Measurements from ENCODE around the gene PGM5. TPM values are rescaled to one million over a fixed set of nuclear protein-coding genes. Genes with fewer than 3 reads are reported as not detected.

Gene PGM5
- total RNA-seq, 1 donor from 2014 or later = not detected

DNA sequence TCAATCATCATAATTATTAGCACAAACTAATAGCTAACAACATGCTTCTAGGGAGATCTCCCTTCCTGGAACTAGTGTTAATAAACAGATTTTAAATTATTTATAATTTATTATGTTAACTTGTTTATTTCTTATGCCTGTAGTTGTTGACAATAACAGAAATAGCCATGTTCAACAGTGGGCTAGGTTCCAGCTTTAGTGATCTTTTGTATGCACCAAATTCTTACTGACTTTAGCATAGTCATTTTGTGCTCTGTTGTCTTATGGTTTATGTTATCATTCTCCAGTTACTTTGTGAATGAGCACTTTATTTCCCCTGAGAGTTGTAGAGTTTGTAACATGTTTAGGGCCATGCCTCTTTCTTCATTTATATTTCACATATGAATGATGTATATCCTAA lies 113.7 kb downstream of the PGM5 start:
- H3K9me3 Mint-ChIP-seq = no peaks in the 10 kb centered on the region
- no peak for DNase-seq (ENCODE audit: low spot score)
- H3K36me3 Mint-ChIP-seq (ENCODE audit: low read depth) = no peaks in the 10 kb centered on the region
- no peak overlapping the region for H3K27ac Mint-ChIP-seq
- no peaks in the 10 kb centered on the region for H3K4me1 Mint-ChIP-seq (ENCODE audit: low read depth)
- H3K27me3 Mint-ChIP-seq (ENCODE audit: insufficient read depth) = peaks cover 12% of the 10 kb centered on the region
- no peak overlapping the region for H3K4me3 Mint-ChIP-seq
- intact Hi-C loops (cut with micrococcal nuclease) = no loop called here

DNA sequence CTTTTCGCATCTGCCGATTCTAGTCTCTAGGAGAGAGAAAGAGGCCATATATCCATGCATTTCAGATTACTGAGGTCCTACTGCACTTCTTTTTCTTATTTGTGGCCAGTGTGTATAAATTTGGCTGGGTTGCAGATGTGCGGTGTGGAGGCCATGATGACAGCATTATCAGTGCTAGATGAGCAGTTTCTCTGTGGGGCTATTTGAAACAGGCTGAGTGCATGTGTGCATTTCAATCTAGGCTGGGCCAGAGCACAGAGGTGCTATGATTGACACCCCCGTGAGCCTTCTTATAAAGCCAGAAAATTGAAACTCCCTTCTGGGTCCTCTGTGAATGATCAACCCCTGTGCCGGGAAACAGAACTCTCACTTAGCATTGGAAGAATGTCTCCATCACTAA lies 114.2 kb downstream of the PGM5 start:
- intact Hi-C loops (cut with micrococcal nuclease) = no loop called here
- H3K9me3 Mint-ChIP-seq = no peaks in the 10 kb centered on the region
- H3K4me1 Mint-ChIP-seq (ENCODE audit: low read depth) = no peaks in the 10 kb centered on the region
- no peak for DNase-seq (ENCODE audit: low spot score)
- H3K27me3 Mint-ChIP-seq (ENCODE audit: insufficient read depth) = peaks cover 12% of the 10 kb centered on the region
- no peak overlapping the region for H3K4me3 Mint-ChIP-seq
- H3K27ac Mint-ChIP-seq = no peak overlapping the region
- H3K36me3 Mint-ChIP-seq (ENCODE audit: low read depth) = no peaks in the 10 kb centered on the region

DNA sequence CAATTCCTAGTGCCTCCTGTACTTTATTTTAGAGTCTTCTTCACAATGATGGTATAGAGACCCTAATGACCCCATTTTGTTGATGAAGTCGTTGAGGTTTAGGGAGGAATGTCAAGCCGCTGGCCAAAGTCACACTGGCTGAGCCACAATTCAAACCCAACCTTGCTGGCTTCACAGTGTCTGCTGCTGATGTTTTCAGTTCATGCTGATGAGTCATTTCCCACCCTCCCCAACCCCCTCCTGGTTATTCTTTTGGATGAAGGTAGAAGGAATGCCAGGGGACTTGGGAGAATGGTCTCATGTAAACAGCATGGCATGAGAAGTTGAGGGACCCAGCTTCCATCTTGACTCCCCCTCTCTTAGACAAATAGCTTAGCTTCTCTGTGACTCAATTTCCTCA lies 115.7 kb downstream of the PGM5 start:
- Mint-ChIP-seq H3K36me3 (ENCODE audit: low read depth) (no peaks in the 10 kb centered on the region), H3K27me3 (ENCODE audit: insufficient read depth) (peaks cover 6% of the 10 kb centered on the region), H3K4me3 (no peak overlapping the region), H3K4me1 (ENCODE audit: low read depth) (no peaks in the 10 kb centered on the region), H3K27ac (no peak overlapping the region), H3K9me3 (no peaks in the 10 kb centered on the region)
- no peak for DNase-seq (ENCODE audit: low spot score)
- intact Hi-C loops (cut with micrococcal nuclease) = no loop called here

DNA sequence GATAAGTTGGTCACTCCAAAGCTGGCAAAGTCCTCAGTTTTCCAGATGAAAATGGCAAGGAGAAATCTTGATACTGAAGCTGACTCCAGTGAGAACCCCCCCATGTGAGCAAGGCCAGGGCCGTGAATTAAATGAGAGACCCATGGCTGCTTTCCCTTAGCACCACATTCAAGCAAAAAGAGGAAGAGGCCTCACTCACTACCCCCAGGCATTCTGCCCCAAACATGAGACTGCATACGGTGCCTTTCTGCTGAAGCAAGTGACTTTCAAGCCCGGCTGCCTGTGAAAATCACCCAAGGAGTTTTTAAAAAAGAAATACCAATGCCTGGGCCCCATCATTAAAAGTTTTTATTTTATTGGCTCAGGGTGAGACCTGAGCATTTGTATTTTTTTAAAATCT lies 117.4 kb downstream of the PGM5 start:
- H3K27ac Mint-ChIP-seq = no peak overlapping the region
- peaks cover 2% of the 10 kb centered on the region for H3K27me3 Mint-ChIP-seq (ENCODE audit: insufficient read depth)
- DNase-seq (ENCODE audit: low spot score) = no peak
- no peaks in the 10 kb centered on the region for H3K4me1 Mint-ChIP-seq (ENCODE audit: low read depth)
- H3K9me3 Mint-ChIP-seq = no peaks in the 10 kb centered on the region
- no peaks in the 10 kb centered on the region for H3K36me3 Mint-ChIP-seq (ENCODE audit: low read depth)
- no peak overlapping the region for H3K4me3 Mint-ChIP-seq
- intact Hi-C loops (cut with micrococcal nuclease) = no loop called here

DNA sequence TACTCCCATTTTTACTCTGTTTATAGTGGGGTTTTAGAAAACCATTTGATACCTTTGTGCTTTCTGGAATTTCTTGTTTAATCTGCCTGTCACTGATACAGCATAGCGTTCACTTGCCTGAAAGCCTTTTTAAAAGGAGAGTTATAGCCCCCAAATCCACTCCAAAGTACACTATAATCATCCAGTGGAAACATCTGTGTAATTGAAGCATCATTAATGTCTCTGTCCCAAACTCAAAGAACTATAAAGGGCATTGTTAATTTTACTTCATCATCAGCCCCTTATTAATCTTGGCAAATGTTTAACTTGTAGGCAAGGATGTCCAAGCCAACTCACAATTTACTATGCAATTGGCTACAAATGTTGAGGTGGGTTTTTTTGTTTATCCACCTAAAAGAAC lies 120.0 kb downstream of the PGM5 start:
- H3K9me3 Mint-ChIP-seq = no peaks in the 10 kb centered on the region
- intact Hi-C loops (cut with micrococcal nuclease) = no loop called here
- peaks cover 2% of the 10 kb centered on the region for H3K27me3 Mint-ChIP-seq (ENCODE audit: insufficient read depth)
- no peaks in the 10 kb centered on the region for H3K36me3 Mint-ChIP-seq (ENCODE audit: low read depth)
- no peak for DNase-seq (ENCODE audit: low spot score)
- H3K4me3 Mint-ChIP-seq = no peak overlapping the region
- no peak overlapping the region for H3K27ac Mint-ChIP-seq
- H3K4me1 Mint-ChIP-seq (ENCODE audit: low read depth) = no peaks in the 10 kb centered on the region

DNA sequence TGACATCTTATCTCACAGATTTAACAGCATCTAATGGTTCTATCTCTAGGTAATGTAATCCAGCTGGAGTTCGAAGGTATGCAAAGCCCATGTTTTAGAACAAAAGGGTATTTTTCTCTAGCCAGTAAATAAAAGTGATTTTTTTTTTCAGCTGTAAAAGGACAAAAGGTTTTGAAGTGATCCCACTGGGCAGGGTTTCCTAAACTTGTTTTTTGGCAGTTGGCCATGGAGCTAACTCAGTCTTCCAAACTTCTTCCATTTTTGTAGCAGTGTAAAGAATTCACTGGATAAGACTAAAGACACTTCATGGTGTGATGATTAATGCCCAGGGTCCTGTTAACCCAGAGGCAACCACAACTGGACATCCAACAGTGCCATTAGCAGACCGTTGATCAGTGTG lies 120.4 kb downstream of the PGM5 start:
- Mint-ChIP-seq H3K27me3 (ENCODE audit: insufficient read depth) (peaks cover 2% of the 10 kb centered on the region), H3K4me3 (no peak overlapping the region), H3K4me1 (ENCODE audit: low read depth) (no peaks in the 10 kb centered on the region), H3K27ac (no peak overlapping the region), H3K9me3 (no peaks in the 10 kb centered on the region), H3K36me3 (ENCODE audit: low read depth) (no peaks in the 10 kb centered on the region)
- no peak for DNase-seq (ENCODE audit: low spot score)
- intact Hi-C loops (cut with micrococcal nuclease) = no loop called here

DNA sequence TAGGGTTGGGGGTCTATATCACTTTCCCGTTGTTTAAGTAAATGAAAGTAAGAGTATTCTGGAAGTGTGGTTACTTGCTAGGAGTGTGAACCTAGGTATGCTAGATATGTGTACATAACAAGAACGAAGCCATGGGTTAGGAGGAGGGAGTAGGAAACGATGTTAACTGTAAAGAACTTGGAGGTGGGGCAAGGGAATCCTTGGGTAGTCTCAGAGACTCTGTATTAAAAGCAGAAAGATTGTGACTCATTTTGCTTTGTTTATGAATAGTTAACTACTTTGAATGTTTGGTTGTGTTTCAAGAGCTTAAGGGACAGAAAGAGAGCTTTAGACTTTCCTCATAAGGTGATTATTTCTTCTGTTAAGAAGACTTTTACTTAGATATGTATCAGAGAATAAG lies 124.4 kb downstream of the PGM5 start:
- H3K27me3 Mint-ChIP-seq (ENCODE audit: insufficient read depth) = peaks cover 2% of the 10 kb centered on the region
- no peaks in the 10 kb centered on the region for H3K36me3 Mint-ChIP-seq (ENCODE audit: low read depth)
- no peak overlapping the region for H3K4me3 Mint-ChIP-seq
- intact Hi-C loops (cut with micrococcal nuclease) = no loop called here
- no peak for DNase-seq (ENCODE audit: low spot score)
- H3K4me1 Mint-ChIP-seq (ENCODE audit: low read depth) = no peaks in the 10 kb centered on the region
- no peaks in the 10 kb centered on the region for H3K9me3 Mint-ChIP-seq
- H3K27ac Mint-ChIP-seq = no peak overlapping the region

DNA sequence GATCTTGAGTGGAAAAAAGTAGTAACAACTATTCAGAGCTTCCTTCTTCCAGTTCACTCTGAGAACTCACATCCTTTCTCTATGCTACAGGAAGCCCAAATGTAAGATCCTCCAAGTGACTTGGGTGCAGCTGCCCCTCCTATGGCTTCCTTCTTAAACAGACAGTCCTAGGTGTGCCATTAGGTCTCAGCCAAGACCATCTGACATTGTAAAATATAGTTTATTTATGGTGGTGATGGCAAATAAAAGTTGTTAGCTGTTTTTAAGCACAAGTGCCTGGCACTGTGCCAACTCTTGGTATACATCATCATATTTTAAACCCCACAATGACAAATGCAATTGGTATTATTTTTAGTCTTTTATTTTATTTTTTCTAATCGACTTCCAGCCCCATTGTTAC lies 126.1 kb downstream of the PGM5 start:
- Mint-ChIP-seq H3K4me1 (ENCODE audit: low read depth) (no peaks in the 10 kb centered on the region), H3K9me3 (no peaks in the 10 kb centered on the region), H3K27ac (no peak overlapping the region), H3K4me3 (no peak overlapping the region), H3K27me3 (ENCODE audit: insufficient read depth) (peaks cover 4% of the 10 kb centered on the region), H3K36me3 (ENCODE audit: low read depth) (no peaks in the 10 kb centered on the region)
- intact Hi-C loops (cut with micrococcal nuclease) = no loop called here
- no peak for DNase-seq (ENCODE audit: low spot score)

DNA sequence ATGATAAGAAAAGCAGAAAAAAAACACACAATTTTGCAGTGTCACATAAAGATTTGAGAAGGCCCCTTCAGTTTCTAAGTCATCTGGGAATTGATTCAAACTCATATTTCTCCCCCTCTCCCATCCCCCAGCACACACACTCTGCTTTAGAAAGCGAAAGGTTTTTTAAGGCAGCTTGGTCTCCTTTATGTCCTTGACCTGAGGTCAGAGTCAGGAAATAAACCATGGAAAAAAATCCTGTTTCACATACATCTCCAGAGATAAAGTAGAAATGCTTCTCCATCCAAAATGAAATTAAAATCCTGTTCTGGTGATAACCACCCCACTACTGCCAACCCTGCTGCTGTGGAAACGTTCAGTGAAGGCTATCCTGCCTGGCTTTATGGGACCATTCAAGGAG lies 131.7 kb downstream of the PGM5 start:
- Mint-ChIP-seq H3K27me3 (ENCODE audit: insufficient read depth) (peaks cover 26% of the 10 kb centered on the region), H3K27ac (no peak overlapping the region), H3K4me1 (ENCODE audit: low read depth) (no peaks in the 10 kb centered on the region), H3K4me3 (no peak overlapping the region), H3K9me3 (no peaks in the 10 kb centered on the region), H3K36me3 (ENCODE audit: low read depth) (no peaks in the 10 kb centered on the region)
- no peak for DNase-seq (ENCODE audit: low spot score)
- intact Hi-C loops (cut with micrococcal nuclease) = no loop called here

DNA sequence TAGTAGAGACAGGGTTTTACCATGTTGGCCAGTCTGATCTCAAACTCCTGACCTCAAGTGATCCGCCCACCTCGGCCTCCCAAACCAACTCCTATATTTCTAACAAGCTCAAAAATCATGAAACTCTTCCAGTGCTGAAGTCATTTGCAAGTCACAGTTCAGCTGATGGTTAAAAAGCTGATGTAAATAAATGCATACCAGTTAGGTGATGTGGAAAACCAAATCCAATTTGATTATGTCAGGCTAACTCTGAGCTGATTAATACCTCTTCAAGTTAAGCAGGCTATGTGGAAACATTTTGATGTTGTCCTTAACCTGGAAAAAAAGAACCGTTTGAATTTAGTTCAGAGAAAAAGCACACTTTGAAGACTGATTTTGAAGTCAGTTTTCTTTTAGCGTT lies 133.2 kb downstream of the PGM5 start:
- intact Hi-C loops (cut with micrococcal nuclease) = no loop called here
- Mint-ChIP-seq H3K4me1 (ENCODE audit: low read depth) (no peaks in the 10 kb centered on the region), H3K27ac (no peak overlapping the region), H3K4me3 (no peak overlapping the region), H3K36me3 (ENCODE audit: low read depth) (no peaks in the 10 kb centered on the region), H3K9me3 (no peaks in the 10 kb centered on the region), H3K27me3 (ENCODE audit: insufficient read depth) (peaks cover 26% of the 10 kb centered on the region)
- no peak for DNase-seq (ENCODE audit: low spot score)

DNA sequence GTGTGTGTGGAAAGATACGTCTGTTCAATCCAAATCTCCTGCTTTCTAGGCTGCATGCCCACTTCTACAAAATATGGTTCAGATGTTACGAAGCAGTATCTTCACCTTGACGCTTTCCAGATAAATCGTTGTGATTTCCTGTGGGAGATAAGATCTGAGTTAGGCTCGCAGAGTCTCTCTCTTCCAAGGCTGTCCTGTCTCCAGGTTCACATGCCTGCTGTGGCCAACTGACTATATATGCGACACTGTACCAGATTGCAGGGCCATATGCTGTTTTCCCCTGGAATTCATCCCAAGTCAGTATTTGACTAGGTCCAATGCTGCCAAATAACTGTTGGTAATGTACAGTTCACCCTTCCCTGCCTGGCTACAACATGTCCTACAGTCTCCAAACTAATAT lies 136.4 kb downstream of the PGM5 start:
- Mint-ChIP-seq H3K4me1 (ENCODE audit: low read depth) (no peaks in the 10 kb centered on the region), H3K4me3 (no peak overlapping the region), H3K36me3 (ENCODE audit: low read depth) (no peaks in the 10 kb centered on the region), H3K27ac (no peak overlapping the region), H3K27me3 (ENCODE audit: insufficient read depth) (peaks cover 31% of the 10 kb centered on the region), H3K9me3 (no peaks in the 10 kb centered on the region)
- intact Hi-C loops (cut with micrococcal nuclease) = no loop called here
- no peak for DNase-seq (ENCODE audit: low spot score)

DNA sequence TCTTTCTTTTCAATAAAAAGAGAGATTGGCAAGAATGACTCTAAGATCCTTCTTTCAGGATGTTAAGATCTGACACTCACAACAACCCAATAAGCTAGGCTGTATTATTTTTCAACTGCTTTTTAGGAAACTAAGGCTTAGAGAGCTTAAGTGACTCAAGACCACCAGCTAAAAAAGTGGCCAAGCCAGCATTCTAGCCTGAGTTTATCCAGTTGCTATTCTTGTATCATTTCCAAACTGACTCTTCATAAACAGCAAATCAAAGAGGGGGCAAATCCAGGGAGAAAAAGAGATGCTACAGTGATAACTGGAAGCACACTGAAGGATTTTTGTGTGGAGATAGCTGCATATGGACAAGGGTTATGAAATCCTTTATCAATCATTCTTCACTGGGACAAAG lies 137.1 kb downstream of the PGM5 start:
- Mint-ChIP-seq H3K4me3 (no peak overlapping the region), H3K9me3 (no peaks in the 10 kb centered on the region)

DNA sequence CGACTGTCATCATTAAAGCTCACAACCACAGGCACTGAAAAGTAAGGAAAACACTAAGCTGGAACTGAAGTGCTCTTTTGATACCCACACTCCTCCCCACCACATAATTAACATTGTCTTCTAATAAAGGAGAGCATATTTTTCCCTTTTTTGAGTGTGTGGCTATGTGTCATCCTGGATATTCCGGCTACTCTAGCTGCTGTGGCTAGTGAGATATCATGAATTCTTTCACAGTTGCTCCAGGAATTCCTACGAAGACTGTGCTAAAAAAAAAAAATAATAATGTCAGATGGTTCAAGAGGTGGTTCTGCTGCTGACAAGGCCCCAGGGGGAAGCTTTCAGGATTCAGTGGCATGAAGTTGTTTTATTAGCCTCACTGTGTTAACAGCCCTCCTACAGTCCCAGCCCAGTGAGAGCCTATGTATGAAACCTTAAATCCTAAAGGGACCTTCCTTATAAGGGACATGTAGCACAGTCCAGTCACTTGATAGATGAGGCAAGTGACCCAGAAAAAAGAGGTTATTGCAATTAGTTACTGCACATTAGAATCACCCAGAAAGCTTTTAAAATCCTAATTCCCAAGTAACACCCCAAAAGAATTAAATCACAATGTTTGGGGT lies 137.7 kb downstream of the PGM5 start:
- intact Hi-C loops (cut with micrococcal nuclease) = no loop called here
- Mint-ChIP-seq H3K27ac (no peak overlapping the region), H3K9me3 (no peaks in the 10 kb centered on the region), H3K4me3 (no peak overlapping the region), H3K4me1 (ENCODE audit: low read depth) (no peaks in the 10 kb centered on the region), H3K27me3 (ENCODE audit: insufficient read depth) (peaks cover 30% of the 10 kb centered on the region), H3K36me3 (ENCODE audit: low read depth) (no peaks in the 10 kb centered on the region)
- no peak for DNase-seq (ENCODE audit: low spot score)

More for the DNA sequence above, 137.1 kb downstream of the PGM5 start:
- no peaks in the 10 kb centered on the region for H3K36me3 Mint-ChIP-seq (ENCODE audit: low read depth)
- no peak for DNase-seq (ENCODE audit: low spot score)
- H3K27ac Mint-ChIP-seq = no peak overlapping the region
- H3K27me3 Mint-ChIP-seq (ENCODE audit: insufficient read depth) = peaks cover 34% of the 10 kb centered on the region
- intact Hi-C loops (cut with micrococcal nuclease) = no loop called here
- H3K4me1 Mint-ChIP-seq (ENCODE audit: low read depth) = no peaks in the 10 kb centered on the region

DNA sequence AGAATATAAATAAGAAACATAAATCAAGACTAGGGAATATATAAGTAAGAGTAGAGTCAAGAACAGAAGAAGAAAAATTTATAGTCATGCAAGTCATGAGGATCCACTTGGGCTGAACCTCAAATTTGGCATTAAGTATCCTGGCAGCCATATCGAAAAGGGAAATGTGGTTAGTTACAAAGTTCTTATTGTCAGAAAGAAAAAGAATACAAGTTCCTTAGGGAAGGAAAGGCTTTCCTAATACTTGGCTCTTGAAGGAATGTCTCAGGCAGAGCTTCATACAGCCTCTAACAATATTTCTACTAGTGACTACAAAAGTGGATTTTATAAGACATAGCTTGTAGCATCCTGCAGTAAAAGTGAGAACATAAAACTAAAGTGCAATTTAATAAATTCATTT lies 138.8 kb downstream of the PGM5 start:
- Mint-ChIP-seq H3K4me3 (no peak overlapping the region), H3K27ac (no peak overlapping the region), H3K36me3 (ENCODE audit: low read depth) (no peaks in the 10 kb centered on the region), H3K27me3 (ENCODE audit: insufficient read depth) (peaks cover 25% of the 10 kb centered on the region), H3K9me3 (no peaks in the 10 kb centered on the region), H3K4me1 (ENCODE audit: low read depth) (no peaks in the 10 kb centered on the region)
- intact Hi-C loops (cut with micrococcal nuclease) = no loop called here
- DNase-seq (ENCODE audit: low spot score) = no peak
